Activated T-cell treated with anti-CD3 and anti-CD28 coated beads for 1 hour (primary cell): ENCODE data around the gene DENND1C.
A peak's percentile ranks its signal among the peaks of the same experiment; 100 is the strongest.
"Not testable (repeated sequence)": the region's sequence is repeated elsewhere in the genome, so short reads cannot be mapped to it uniquely, and the experiment has no call there.

Experiments used
- DNase-seq: peaks from one replicate; pipeline ENCODE4 v3.0.0-alpha.2; 2020; ENCODE audit warnings: low read depth

The DENND1C gene

DNA sequence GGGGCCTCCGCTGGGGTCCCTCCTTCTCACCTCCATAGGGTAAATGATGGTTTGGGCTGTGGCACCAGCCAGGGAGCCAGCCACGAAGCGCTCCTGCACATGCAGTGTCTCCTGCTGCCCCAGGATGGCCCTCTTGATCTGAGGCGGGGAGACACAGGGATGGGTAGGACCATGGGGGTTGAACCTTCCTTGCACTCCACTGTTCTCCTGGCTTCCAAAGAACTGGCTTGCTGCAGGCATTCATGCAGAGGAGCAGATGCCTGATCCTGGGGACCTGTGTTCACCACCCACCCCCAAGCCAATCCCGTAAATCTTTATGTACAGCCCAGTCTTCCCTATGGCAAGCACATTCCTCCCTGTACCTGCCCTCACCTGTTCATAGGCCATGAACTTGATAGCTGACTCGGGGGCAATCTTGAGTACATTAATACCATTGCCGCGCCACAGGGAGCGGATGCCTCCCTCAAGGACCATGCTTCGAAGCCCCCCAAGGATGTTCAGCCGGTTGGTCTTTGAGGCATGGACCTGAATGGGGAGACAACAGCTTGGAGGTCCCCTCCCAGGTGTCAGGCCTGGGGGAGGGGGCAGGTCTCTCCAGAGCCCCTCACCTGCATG lies 27.5 kb downstream of the DENND1C start:
- DNase-seq = no peak

DNA sequence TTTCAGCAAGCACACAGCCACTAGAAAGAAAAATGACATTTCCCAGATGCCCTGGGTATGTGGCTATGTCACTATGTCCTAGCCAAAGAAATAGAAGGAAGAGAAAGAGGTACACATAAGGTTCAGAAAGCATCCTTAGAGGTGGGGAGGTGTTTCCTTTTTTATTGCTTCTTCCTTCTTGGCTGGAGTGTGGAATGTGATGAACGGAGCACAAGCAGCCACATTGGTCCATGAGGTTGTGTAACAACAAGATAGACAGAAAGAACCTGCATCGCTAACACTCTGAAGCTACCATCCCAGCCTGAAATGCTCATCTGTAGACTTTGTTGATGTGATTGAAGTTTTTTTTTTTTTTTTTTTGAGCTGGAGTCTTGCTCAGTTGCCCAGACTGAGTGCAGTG lies 28.7 kb downstream of the DENND1C start:
- no peak for DNase-seq

DNA sequence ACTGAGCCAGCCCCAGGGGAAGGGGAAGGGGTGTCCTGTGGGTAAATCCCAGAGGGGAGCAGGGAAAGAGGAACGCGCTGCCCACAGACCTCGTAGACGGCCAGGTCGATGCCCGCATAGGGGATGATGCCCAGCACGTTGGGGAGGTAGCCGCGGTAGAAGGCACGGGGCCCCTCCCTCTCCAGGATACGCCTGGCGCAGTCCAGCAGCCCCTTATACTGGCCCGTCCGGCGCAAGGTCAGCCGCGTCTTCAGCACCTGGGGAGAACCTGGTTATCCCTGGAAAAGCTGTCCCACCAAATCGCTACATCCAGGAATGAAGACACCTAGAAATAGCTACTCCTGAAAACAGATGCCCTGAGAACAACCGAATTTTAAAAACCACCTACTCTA lies 29.4 kb downstream of the DENND1C start:
- DNase-seq = no peak

DNA sequence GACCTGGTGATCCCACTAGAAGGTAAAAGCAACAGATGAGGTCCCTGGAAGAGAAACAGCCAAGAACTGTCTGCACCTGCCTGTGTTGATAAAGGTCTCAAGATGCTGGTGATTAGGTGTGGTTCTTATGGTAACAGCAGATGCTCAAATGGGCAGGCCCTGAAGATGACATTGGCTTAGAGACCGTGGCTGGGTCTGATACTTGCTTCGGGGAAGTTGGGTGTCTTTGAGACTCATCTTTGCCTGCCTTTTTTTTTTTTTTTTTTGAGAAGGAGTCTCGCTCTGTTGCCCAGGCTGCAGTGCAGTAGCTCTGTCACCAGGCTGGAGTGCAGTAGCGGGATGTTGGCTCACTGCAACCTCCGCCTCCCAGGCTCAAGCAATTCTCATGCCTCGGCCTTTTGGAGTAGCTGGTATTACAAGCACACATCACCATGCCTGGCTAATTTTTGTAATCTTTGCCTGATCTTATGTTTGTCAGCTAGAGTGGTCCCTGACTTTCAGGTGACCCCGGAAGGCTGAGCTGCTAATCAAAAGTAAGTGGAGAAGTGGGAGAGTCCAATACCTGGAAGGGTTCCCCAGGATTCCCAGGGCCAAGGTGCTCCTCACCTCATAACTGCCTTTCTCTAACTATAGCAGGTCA lies 29.9 kb downstream of the DENND1C start:
- DNase-seq = no peak

DNA sequence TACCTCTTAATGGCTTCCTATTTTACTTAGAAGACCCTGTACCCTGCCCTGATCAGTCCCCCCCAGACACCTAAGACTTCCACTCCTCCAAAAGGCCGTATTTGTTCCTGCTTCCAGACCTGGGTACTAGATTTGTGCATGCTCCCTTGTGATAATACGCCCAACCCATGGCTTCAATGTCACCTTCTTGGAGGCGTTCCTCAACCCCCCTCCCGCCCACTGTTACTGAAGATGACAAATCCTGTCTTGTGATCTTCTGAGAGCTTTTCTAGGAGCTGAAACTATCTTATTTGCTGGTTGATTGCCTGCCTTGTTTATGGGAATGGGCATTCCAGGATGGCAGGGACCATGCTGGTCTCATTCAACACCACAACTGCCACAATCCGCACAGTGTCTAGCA lies 31.4 kb downstream of the DENND1C start:
- DNase-seq = no peak

DNA sequence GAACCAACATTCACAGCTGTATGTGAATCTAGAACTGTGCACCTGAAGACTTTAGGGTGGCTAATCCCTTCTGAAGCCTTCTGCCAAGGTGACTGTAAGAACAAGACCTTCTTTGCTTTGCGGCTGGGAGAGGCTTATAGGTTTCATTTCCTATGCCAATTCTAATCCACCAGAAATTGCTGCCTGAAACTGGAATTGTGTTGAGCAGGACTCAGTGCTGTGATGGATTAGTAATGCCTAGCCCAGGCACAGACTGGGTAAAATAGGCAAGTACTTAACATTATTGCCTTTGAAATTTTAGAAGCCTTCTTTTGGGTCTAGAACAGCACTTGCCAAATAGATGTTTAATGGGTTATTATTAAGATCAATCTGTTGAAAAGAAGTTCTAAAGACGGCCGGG lies 33.5 kb downstream of the DENND1C start:
- DNase-seq = no peak

DNA sequence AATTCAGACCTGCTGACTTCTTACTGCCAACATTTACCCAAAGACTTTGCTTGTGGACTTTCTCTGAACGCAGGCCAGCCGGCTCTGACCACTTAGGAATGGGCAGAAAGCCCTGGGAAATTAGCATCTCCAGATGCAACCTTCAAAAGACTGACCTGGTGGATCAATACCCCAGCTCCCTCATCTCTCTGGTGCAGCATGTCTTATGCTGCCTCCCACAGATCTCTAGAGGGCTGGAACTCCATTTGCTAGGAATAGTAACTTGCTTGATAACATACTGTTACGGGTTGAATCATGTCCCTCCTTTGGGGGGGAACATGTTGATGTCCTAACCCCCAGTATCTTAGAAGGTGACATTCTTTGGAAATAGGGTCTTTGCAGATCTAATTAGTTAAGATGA lies 35.1 kb downstream of the DENND1C start:
- DNase-seq = no peak

DNA sequence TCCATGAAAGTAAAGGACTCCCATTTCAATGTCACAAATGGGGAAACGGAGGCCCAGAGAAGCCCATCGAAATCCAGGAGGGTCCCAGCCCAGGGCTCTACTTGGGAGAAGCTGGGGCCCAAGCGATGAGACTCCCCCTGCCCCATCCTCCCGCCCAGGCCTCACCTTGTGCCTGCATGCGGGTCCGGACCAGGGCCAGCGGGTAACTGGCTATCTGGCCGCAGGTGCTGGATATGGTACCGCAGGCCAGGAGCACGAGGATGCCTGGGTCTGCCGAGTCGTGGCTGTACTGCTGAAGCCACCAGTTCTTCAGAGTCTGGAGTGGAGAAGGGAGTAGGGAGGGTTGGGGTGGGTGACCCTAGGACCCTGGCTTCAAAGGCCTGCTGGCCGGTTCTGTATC lies 37.6 kb downstream of the DENND1C start:
- DNase-seq = no peak

DNA sequence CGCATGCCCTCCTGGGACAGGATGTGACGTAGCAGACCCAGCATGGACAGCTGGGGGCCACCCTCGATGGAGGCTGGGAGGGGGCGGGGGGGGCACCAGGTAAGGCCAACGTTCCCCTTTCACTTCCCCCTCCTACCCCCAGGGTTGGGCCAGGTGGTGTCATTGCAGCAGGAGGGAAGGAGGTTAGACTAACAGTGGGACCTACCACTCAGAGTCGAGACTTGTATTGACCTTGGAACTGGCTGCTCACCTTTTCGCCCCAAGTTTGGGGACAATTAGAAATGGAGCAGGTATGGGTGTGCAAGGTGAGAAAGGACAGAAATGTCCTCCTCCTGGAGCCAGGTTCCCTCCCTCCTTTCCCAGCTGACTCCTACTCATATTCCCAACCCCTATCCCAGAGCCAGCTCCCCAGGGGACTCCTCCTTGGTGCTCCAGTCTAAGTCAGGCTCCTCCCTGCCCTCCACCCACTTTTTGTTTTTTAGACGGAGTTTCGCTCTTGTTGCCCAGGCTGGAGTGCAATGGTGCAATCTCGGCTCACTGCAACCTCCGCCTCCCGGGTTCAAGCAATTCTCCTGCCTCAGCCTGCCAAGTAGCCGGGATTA lies 39.4 kb downstream of the DENND1C start:
- DNase-seq = no peak

DNA sequence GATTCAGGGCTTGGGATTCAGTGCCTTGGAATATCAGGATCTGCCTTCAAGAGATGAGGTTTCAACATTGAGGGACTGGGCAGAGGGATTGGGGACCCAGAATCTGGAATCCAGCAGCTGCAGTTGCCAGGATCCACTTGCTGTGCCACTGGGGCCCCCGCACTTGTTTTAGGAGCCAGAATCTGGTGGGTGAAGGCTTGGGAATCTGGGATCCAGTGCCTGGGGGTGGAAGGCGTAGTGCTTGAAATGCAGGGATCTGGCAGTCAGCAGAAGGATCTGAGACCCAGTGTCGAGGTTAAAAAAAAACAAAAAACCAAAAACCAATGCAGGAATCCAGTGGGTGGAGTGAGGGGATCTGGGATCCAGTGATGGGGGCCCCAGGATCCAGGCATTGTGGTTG lies 40.7 kb downstream of the DENND1C start:
- no peak for DNase-seq

DNA sequence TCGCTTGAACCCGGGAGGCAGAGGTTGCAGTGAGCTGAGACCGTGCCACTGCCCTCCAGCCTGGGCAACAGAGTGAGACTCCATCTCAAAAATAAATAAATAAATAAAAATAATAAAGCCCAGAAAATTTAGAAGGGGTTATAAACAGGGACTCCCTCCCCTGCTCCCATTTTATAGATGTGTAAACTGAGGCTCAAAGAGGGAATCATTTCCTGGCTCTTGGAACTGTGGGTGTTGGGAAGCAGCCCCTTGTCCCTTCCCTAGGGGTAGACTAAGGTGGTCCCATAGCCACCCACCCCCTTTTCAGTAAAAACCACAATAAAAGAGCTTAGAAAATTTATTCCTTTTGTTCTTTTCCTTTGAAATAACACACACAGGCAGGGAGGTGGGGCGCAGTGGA lies 41.8 kb downstream of the DENND1C start:
- DNase-seq = no peak

DNA sequence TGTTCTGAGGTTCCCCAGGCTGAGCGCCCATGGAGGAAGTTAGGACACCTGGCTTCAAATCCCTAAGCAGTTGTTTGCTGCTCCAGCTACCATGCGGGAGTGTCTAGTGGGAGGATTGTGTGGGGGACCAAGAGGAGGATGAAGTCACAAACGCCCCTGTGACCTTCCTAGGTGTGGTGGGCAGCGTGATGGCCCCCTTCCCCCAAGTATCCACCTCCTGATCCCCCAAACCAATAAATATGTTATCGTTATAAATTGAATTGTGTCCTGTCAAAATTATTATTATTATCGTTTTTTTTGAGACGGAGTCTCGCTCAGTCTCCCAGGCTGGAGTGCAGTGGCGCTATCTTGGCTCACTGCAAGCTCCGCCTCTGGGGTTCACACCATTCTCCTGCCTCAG lies 47.9 kb downstream of the DENND1C start, which contains the start of gene SLC25A41:
TSS of gene SLC25A41 (minus strand) at position 101 of the 400 bp plus-strand sequence. CDS start at position 31, 70 bp downstream.
- DNase-seq = no peak

DNA sequence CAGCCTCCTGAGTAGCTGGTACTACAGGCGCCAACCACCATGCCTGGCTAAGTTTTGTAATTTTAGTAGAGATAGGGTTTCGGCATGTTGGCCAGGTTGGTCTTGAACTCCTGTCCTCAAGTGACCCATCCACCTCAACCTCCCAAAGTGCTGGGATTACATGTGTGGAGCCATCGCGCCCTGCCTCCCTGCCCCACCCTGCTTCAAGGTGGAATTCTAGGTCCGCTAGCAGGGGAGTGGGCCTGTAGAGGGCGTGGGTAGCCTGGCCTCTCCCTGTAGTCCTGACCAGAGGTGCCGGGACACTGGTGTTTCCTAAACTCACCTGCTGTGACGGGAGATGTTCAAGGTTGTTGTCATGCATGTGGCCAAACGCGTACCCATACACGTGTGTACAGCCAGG lies 48.4 kb downstream of the DENND1C start:
- DNase-seq = no peak

DNA sequence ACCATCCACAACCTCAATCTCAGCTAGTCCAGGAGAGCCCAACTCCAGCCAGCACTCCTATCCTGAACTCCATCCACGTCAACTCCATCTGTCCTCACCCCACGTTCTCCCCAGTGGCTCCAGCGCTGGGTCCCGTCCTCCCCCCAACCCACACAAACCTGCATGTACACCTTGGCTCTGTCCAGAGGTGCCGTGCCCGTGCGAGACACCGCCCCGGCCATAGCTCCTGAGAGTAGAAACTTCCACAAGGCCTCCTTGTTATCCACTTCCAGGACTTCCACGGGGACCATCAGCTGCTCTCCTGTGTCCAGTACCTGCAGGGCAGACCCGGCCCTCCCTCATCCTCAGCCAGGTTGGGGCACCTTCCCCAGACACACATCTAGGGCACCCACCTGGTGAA lies 49.7 kb downstream of the DENND1C start:
- no peak for DNase-seq

DNA sequence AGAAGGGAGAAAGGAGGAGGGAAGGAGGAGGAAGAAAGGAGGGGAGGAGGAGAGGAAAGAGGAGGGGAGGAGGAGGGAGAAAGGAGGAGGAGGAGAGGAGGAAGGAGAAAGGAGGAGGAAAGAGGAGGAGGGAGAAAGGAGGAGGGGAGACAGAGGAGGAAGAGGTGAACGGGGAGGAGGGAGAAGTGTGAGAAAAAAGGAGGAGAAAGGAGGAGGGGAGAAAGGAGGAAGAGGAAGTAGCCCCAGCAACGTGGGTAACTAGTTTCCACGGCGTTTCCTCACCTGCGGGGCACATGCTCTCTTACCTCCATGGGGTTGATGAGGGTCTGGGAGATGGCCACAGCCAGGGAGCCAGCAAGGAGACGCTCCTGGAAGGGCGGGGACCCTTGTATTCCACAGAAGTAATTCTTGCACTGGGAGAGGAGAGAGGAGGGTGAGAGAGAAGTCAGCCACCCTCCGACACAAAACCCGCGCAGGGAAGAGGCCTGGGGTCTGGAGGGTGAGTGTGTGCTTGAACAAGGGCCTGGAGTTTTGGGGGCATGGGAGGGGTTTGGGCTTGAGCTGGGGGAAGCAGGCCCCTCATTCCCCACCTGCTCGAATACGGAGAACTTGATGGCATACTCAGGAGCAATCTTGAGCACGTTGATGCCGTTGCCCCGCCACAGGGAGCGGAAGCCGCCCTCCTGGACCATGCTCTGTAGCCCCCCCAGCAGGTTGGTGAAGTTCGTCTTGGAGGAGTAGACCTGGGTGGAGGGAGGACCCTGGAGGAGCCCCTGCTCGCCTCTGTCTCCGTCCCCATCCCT lies 52.0 kb downstream of the DENND1C start:
- no peak for DNase-seq

DNA sequence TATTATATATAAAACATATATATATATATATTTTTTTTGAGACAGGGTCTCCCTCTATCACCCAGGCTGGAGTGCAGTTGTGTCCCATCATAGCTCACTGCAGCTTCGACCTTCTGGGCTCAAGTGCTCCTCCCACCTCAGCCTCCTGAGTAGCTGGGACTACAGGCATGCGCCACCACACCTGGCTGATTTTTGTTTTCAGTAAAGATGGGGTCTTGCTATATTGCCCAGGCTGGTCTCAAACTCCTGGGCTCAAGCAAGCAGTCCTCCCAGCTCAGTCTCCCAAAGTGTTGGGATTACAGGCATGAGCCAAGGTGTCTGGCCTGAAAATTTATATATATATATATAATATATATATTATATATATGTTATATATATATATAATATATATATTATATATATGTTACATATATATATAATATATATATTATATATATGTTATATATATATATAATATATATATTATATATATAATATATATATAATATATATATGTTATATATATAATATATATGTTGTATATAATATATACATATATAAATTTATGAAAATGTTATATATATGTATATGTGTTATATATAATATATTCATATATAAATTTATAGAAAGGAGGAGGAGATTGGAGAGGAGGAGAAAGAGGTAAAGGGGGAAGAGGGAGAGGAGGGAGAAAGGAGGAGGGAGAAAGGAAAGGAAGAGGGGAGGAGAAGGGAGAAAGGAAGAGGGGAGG lies 52.7 kb downstream of the DENND1C start:
- DNase-seq = not testable (repeated sequence)

DNA sequence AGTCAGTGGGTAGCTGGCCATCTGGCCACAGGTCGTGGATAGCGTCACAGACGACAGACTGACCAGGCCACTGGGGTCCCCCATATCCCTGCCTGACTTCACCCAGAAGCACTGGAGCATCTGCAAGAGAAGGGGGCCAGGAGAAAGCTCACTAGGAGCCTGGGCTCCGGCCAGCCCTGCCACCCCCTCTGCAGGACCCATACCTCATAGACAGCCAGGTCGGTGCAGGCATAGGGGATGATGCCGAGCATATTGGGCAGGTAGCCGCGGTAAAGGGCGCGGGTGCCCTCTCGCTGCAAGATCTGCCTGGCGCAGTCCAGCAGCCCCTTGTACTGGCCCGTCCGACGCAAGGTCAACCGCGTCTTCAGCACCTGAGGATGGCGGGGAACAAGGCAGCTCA lies 54.5 kb downstream of the DENND1C start:
- no peak for DNase-seq

DNA sequence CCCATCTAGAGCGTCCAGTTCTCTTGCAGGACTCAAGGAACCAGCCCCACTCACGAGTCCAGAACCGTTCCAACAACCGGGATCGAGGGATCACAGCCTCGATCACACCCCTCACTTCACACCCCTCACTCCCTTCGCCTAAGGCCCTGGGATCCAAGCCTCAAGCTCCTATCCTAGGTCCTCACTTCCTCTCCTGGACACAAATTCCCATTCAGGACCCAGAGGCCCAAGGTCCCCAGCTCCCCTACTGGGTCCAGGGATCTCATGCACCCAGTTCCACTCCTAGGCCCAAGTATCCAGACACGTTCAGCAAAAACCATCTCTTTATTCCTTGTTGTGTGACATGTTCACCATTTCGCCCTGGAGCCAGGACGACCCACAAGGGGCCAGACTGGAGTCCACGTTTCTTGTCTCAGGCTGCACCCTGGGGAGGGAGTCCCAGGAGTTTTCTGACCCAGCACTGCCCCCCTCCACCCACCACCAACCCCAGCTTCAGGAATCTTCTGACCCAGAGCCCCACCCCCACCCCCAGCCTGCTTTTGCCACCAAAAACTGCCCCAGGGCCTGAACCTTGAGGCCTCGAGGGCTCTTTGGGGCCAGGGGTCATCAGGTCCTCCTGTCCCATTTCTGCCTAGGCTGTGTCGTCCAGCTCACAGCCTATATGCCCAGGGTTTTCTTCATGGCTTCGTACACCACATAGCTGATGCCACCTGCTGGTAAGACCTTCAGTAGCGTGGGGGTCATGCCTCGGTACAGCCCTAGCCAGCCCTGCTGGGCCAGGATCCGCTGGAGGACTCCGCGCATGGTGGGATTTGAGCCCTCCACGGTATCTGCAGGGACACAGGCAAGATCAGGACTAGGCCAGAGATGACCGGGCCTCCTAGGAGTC lies 55.6 kb downstream of the DENND1C start:
- no peak for DNase-seq

DNA sequence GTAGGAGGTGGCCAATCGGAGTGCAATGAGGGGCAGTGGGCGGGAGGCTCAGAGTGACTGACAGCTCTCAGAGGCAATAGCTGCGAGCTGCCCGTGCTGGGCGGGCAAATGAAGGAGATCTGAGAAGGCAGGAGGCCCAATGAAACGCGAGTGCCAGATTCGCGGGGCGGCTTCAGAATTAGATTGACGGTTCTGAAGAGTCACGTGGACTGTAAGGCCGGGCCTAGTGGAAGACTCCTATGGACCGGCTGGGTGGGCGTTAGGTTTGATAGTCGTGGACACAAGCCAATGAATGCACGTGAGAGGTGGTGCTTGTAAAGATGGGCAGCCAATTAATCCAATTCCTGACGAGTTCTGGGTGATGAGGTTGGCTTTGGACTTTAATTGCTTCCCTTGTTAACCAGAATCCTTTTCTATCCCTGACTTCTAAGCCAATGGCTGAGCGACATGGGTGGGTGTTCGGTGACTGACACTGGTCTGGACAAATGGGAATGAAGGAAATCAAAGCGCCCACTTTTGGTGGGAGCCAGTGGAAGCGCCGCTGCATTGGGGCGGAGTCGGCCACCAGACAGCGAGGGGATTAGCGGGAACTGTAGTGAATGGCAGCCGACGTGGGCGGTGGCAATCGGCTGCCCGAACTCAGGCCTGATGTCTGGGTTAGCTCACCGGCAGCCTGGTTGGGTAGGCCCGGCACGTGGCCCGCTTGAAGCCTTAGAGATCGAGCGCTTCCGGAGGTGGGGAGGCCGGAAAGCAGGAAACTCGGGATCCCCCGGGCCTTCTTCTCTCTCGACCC lies 56.5 kb downstream of the DENND1C start:
- peak; percentile 96 for DNase-seq

DNA sequence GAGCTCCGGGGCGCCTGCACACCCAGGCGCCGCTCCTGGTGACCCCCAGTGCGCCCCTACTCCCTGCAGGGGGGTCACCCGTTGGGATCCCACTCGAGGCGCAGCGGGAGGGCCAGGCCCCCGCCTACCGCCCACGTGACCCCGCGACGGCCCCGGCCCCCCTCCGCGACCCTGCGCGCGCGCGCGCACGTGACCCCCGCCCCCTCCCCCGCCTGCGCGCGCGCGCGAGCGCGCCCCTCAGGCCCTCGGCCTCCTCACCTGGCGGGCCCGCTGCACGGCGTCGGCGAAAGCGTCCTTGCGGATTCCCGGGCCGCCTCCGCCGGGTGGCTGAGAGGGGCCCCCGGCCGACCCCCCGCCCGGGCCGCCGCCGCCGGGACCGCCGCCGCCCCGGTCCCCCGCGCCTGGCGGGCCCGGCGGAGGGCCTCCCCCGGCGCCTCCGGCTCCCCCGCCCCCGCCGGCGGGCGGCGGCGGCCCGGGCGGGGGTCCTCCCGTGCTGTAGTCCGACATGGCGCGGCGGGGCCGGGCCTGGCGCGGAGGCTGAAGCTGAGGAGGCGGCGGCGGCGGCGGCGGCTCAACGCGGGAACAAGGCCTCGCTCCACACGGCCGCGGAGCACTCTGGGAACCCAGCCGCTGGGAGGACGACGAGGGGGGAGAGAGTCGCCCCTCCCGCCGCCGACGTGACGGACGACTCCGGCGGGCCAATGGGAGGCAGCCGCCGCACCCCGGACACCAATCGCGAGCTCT lies 57.2 kb downstream of the DENND1C start, which contains the start of gene KHSRP:
TSS of gene KHSRP (minus strand) at position 617 of the 744 bp plus-strand sequence. CDS start at position 507, 110 bp downstream.
- no peak for DNase-seq
